HCT116 (cell line): ENCODE data around the gene CDH13.

Experiments
- EZH2phosphoT487 ChIP-seq: fragments of 200-600 bp; IDR thresholded peaks from 2 replicates; pipeline ENCODE4 v1.6.1; 2018; ENCODE audit warnings: antibody characterized with exemption, borderline replicate concordance
- POLR2A ChIP-seq: IDR thresholded peaks from 2 replicates; pipeline ENCODE4 v1.7.0; 2011; ENCODE audit warnings: borderline replicate concordance; ENCODE audit not compliant: insufficient read depth, insufficient read length; ENCODE audit errors: extremely low read depth
- POLR2AphosphoS5 ChIP-seq: IDR thresholded peaks from 2 replicates; pipeline ENCODE4 v1.6.1; 2011; ENCODE audit warnings: mild to moderate bottlenecking, low read depth, low read length, moderate library complexity
- ZFX ChIP-seq: fragments of 450-650 bp; IDR thresholded peaks from 2 replicates; pipeline ENCODE4 v1.6.1; 2017
- TF ChIP-seq, protein P1 (sequence below), 3 experiments: fragments of 200-600 bp in 1 of 3; sonication (generic) in 1 of 3; IDR thresholded peaks in 2 of 3; conservative IDR thresholded peaks in 1 of 3; 2 replicates each; pipeline ENCODE4 v1.5.1; 2012 to 2017; ENCODE audit warnings: low read depth in 2 of 3, low read length in 2 of 3, antibody characterized with exemption in 1 of 3, borderline replicate concordance in 1 of 3, control low read depth in 1 of 3, mild to moderate bottlenecking in 1 of 3, mixed read lengths in 1 of 3, mixed run types in 1 of 3, moderate library complexity in 1 of 3; ENCODE audit not compliant: insufficient read depth in 1 of 3
- TF ChIP-seq, protein P2 (sequence below): IDR thresholded peaks from 2 replicates; pipeline ENCODE4 v1.6.1; 2012; ENCODE audit warnings: low read depth

DNA sequence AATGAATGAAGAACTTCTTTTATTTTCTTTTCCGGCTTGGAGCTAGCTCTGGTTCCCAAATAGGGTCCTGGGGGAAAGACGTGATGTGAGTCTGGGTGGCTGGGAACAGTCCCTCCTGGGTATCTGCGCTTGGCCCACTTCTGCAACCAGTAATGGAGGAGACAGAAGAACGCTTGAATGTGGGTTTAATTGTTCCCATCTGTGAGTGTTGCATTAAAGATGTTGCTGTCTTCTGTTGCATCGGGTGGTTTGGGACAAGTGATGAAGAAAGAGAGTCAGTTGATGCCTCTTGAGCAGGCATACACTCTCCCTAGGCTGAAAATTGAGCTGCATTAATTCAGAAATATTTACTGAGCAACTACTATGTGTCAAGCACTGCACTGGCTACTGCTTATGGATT, 511.1 kb downstream of the CDH13 start:
- TF ChIP-seq POLR2A: no peak
- TF ChIP-seq POLR2AphosphoS5: no peak
- TF ChIP-seq, protein P1, sequence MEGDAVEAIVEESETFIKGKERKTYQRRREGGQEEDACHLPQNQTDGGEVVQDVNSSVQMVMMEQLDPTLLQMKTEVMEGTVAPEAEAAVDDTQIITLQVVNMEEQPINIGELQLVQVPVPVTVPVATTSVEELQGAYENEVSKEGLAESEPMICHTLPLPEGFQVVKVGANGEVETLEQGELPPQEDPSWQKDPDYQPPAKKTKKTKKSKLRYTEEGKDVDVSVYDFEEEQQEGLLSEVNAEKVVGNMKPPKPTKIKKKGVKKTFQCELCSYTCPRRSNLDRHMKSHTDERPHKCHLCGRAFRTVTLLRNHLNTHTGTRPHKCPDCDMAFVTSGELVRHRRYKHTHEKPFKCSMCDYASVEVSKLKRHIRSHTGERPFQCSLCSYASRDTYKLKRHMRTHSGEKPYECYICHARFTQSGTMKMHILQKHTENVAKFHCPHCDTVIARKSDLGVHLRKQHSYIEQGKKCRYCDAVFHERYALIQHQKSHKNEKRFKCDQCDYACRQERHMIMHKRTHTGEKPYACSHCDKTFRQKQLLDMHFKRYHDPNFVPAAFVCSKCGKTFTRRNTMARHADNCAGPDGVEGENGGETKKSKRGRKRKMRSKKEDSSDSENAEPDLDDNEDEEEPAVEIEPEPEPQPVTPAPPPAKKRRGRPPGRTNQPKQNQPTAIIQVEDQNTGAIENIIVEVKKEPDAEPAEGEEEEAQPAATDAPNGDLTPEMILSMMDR (IDR thresholded peaks at IDR 0.05 in 2 of 3, conservative IDR thresholded peaks at IDR 0.05 in 1 of 3; ENCODE audit: borderline replicate concordance in 1 of 3, insufficient read depth in 1 of 3, low read depth in 2 of 3, low read length in 2 of 3): no peak
- TF ChIP-seq, protein P2, sequence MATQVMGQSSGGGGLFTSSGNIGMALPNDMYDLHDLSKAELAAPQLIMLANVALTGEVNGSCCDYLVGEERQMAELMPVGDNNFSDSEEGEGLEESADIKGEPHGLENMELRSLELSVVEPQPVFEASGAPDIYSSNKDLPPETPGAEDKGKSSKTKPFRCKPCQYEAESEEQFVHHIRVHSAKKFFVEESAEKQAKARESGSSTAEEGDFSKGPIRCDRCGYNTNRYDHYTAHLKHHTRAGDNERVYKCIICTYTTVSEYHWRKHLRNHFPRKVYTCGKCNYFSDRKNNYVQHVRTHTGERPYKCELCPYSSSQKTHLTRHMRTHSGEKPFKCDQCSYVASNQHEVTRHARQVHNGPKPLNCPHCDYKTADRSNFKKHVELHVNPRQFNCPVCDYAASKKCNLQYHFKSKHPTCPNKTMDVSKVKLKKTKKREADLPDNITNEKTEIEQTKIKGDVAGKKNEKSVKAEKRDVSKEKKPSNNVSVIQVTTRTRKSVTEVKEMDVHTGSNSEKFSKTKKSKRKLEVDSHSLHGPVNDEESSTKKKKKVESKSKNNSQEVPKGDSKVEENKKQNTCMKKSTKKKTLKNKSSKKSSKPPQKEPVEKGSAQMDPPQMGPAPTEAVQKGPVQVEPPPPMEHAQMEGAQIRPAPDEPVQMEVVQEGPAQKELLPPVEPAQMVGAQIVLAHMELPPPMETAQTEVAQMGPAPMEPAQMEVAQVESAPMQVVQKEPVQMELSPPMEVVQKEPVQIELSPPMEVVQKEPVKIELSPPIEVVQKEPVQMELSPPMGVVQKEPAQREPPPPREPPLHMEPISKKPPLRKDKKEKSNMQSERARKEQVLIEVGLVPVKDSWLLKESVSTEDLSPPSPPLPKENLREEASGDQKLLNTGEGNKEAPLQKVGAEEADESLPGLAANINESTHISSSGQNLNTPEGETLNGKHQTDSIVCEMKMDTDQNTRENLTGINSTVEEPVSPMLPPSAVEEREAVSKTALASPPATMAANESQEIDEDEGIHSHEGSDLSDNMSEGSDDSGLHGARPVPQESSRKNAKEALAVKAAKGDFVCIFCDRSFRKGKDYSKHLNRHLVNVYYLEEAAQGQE: no peak
- no peak for TF ChIP-seq EZH2phosphoT487
- TF ChIP-seq ZFX: no peak
